Measurements from ENCODE around the gene DCDC2C. TPM values are rescaled to one million over a fixed set of nuclear protein-coding genes. Genes with fewer than 3 reads are reported as not detected.

DCDC2C gene
- total RNA-seq, 1 donor from 2014 or later = not detected

DNA sequence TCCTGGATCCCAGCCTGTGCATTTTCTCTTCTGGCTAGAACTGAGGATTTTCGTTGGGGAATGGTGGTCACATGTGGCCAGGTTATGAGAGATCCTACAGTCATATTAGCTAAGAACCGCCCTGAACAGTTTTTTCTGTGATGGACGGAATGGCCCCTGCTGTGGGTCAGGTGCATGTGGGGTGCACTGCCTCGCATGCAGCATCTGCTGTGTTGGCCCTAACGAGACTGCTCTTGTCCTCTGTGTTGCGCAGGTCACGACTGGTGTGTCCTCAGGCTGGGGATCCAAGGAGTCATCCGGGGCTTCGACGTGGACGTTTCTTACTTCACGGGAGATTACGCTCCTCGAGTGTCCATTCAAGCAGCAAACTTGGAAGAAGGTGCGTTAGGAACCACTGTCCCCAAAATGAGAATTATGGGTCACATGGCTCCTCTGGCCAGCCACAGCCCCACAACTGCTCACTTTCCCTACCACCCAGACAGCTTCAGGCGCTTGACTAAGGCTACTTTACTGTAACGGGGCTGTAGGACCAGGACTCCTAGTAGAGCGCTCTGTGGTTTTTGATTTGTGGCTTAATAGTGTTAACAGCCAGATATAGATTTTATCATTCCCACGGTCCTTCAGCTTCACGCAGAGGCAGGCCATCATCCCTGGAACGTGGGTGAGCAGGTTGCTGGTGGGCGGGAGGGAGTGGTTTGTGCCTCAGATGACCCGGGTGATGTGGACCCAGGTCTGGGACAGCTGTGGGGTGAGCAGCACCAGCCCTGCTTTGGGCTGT, 23.6 kb upstream of the DCDC2C start:
- TF ChIP-seq, protein P1, sequence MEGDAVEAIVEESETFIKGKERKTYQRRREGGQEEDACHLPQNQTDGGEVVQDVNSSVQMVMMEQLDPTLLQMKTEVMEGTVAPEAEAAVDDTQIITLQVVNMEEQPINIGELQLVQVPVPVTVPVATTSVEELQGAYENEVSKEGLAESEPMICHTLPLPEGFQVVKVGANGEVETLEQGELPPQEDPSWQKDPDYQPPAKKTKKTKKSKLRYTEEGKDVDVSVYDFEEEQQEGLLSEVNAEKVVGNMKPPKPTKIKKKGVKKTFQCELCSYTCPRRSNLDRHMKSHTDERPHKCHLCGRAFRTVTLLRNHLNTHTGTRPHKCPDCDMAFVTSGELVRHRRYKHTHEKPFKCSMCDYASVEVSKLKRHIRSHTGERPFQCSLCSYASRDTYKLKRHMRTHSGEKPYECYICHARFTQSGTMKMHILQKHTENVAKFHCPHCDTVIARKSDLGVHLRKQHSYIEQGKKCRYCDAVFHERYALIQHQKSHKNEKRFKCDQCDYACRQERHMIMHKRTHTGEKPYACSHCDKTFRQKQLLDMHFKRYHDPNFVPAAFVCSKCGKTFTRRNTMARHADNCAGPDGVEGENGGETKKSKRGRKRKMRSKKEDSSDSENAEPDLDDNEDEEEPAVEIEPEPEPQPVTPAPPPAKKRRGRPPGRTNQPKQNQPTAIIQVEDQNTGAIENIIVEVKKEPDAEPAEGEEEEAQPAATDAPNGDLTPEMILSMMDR (IDR thresholded peaks at IDR 0.05) = no peak
- Mint-ChIP-seq H3K9me3 (no peaks in the 10 kb centered on the region), H3K36me3 (ENCODE audit: low read depth) (no peaks in the 10 kb centered on the region), H3K27me3 (peaks cover 2% of the 10 kb centered on the region), H3K27ac (no peak overlapping the region), H3K4me1 (no peaks in the 10 kb centered on the region), H3K4me3 (no peak overlapping the region)
- ATAC-seq (ENCODE audit: low read depth) (no peak), DNase-seq (no peak)
- ChIA-PET POLR2A (no interaction called here), CTCF (no interaction called here)
- intact Hi-C loops (cut with micrococcal nuclease) = no loop called here

- TF ChIP-seq, protein P1 (IDR thresholded peaks at IDR 0.05) = no peak
- Mint-ChIP-seq H3K4me3 (no peak overlapping the region), H3K9me3 (no peaks in the 10 kb centered on the region), H3K27ac (no peak overlapping the region), H3K4me1 (no peaks in the 10 kb centered on the region), H3K36me3 (ENCODE audit: low read depth) (no peaks in the 10 kb centered on the region), H3K27me3 (peaks cover 2% of the 10 kb centered on the region)
- POLR2A ChIA-PET = no interaction called here
- CTCF ChIA-PET = no interaction called here
- intact Hi-C loops (cut with micrococcal nuclease) = no loop called here
- ATAC-seq (ENCODE audit: low read depth) = no peak
- DNase-seq = no peak
Observed at GRCh38 chr2:3680548-3681345, 22.6 kb upstream of the DCDC2C start.

DNA sequence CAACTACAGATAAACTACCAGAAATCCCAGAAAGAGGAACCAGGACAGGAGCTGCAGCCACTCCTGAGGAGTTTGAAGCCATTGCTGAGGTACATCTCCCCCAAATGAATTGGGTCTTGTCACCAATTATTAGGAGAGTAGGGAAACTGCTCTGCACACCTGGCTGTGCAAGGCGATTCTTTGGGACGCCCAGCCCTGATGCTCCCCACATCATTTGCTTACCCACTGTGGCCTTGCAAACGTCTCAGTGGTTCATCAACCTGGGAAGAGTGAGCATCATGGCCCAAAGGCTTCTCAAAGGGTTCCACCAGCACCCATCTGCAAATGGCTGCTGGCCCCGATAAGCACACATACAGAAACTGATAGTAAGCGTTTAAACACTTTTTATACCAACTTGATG, 21.8 kb upstream of the DCDC2C start:
- Mint-ChIP-seq H3K36me3 (ENCODE audit: low read depth) (no peaks in the 10 kb centered on the region), H3K27me3 (peaks cover 4% of the 10 kb centered on the region), H3K27ac (no peak overlapping the region), H3K4me1 (no peaks in the 10 kb centered on the region), H3K4me3 (no peak overlapping the region), H3K9me3 (no peaks in the 10 kb centered on the region)
- ATAC-seq (ENCODE audit: low read depth) (no peak), DNase-seq (no peak)
- ChIA-PET POLR2A (no interaction called here), CTCF (no interaction called here)
- intact Hi-C loops (cut with micrococcal nuclease) = no loop called here
- TF ChIP-seq, protein P1 (IDR thresholded peaks at IDR 0.05) = no peak

DNA sequence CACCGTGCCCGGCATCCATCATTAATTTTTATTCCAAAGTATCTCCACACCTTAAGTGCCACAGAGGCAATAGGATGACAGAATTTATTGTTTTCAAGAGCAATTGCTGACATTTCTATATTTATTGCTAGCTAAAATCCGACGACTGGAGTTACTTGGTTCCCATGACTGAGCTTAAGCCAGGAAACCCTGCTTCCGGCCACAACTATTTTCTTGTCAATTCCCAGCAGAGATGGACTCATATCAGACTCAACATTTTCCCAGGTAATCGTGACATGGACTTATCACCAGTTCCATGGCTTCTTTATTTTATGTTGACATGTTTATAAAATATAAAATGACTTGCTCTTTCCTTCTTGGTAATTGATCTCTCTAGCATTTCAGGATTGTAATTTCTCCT, 20.6 kb upstream of the DCDC2C start:
- ATAC-seq (ENCODE audit: low read depth) = no peak
- Mint-ChIP-seq H3K27me3 (peaks cover 10% of the 10 kb centered on the region), H3K9me3 (no peaks in the 10 kb centered on the region), H3K36me3 (ENCODE audit: low read depth) (no peaks in the 10 kb centered on the region), H3K4me3 (no peak overlapping the region), H3K4me1 (no peaks in the 10 kb centered on the region), H3K27ac (no peak overlapping the region)
- DNase-seq = no peak
- ChIA-PET CTCF (no interaction called here), POLR2A (no interaction called here)
- TF ChIP-seq, protein P1 (IDR thresholded peaks at IDR 0.05) = no peak
- intact Hi-C loops (cut with micrococcal nuclease) = no loop called here

DNA sequence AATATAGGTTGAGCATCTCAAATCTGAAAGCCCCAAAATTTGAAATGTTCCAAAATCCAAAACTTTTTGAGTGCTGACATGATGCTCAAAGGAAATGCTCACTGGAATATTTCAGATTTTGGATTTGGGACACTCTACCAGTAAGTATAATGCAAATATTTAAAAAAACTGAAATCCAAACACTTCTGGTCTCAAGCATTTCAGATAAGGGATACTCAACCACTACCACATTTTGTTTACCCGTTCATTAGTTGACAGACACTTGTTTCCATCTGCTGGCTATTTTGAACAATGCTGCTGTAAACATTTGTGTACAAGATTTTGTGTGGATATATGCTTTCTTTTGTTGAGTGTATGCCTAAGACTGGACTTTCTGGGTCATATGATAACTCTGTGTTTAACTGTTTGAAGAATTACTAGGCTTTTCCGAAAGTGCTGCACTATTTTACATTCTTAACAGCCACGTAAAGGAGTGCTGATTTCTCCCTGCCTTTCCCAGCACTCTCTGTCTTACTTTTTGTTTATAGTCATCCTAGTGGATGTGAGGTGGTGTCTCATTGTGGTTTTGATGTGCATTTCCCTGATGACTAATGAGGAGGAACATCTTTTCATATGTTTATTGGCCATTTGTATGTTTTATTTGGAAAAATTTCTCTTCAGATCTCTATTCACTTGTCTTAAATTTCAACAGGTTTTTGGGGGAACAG, 19.5 kb upstream of the DCDC2C start:
- Mint-ChIP-seq H3K36me3 (ENCODE audit: low read depth) (no peaks in the 10 kb centered on the region), H3K27ac (no peak overlapping the region), H3K9me3 (no peaks in the 10 kb centered on the region), H3K4me3 (no peak overlapping the region), H3K4me1 (no peaks in the 10 kb centered on the region), H3K27me3 (peaks cover 10% of the 10 kb centered on the region)
- TF ChIP-seq, protein P1 (IDR thresholded peaks at IDR 0.05) = no peak
- intact Hi-C loops (cut with micrococcal nuclease) = no loop called here
- ATAC-seq (ENCODE audit: low read depth) (no peak), DNase-seq (no peak)
- ChIA-PET CTCF (no interaction called here), POLR2A (no interaction called here)

Measured in activated B cell treated with CpG ODN at 0.5 μM for 24 hours (primary cell).